IPS DF 4.7 (cell line): ENCODE data around the gene DEFB129.
"Not testable (repeated sequence)": the region's sequence is repeated elsewhere in the genome, so short reads cannot be mapped to it uniquely, and the experiment has no call there.

Experiments
- DNase-seq: peaks from one replicate; pipeline ENCODE4 v3.0.0-alpha.2; 2013; ENCODE audit warnings: low spot score; ENCODE audit errors: extremely low read depth

DEFB129 gene

GRCh38 chr20:226958-227357, at the start of gene DEFB129:
DEFB129 (plus strand) TSS chr20:227258; CDS start chr20:227289, 31 bp downstream.
- no peak for DNase-seq

GRCh38 chr20:184288-184687, 42.8 kb upstream of the DEFB129 start:
- DNase-seq: no peak

GRCh38 chr20:187733-188132, 39.3 kb upstream of the DEFB129 start:
- DNase-seq: no peak

- no peak for DNase-seq
These were observed 37.4 kb upstream of the DEFB129 start, which contains the start of gene DEFB128 for GRCh38 chr20:189611-190010. DEFB128 (minus strand) TSS chr20:189711; CDS start chr20:189623, 88 bp downstream.

GRCh38 chr20:198225-198624, 28.8 kb upstream of the DEFB129 start:
- DNase-seq: no peak

- DNase-seq: no peak
These were observed 27.1 kb upstream of the DEFB129 start for GRCh38 chr20:199996-200395.

GRCh38 chr20:203630-204029, 23.4 kb upstream of the DEFB129 start:
- not testable (repeated sequence) for DNase-seq

GRCh38 chr20:208942-209566, 18.0 kb upstream of the DEFB129 start:
- peak; percentile 7 for DNase-seq

GRCh38 chr20:210809-211502, 16.1 kb upstream of the DEFB129 start:
- no peak for DNase-seq

GRCh38 chr20:214383-214782, 12.7 kb upstream of the DEFB129 start:
- no peak for DNase-seq

- no peak for DNase-seq
These were observed 11.3 kb upstream of the DEFB129 start for GRCh38 chr20:215796-216195.

- no peak for DNase-seq
These were observed 9.8 kb upstream of the DEFB129 start for GRCh38 chr20:217266-217665.

- peak; percentile 14 for DNase-seq
These were observed 7.6 kb upstream of the DEFB129 start for GRCh38 chr20:219290-220115.

GRCh38 chr20:221258-221830, 5.7 kb upstream of the DEFB129 start:
- no peak for DNase-seq

GRCh38 chr20:225879-226278, 1.2 kb upstream of the DEFB129 start:
- not testable (repeated sequence) for DNase-seq

GRCh38 chr20:227439-228105, 514 bp downstream of the DEFB129 start:
- DNase-seq: no peak

GRCh38 chr20:235891-236290, 8.8 kb downstream of the DEFB129 start:
- no peak for DNase-seq

GRCh38 chr20:237489-237888, 10.4 kb downstream of the DEFB129 start:
- no peak for DNase-seq

- DNase-seq: no peak
These were observed 10.9 kb downstream of the DEFB129 start for GRCh38 chr20:237929-238328.

- DNase-seq: no peak
These were observed 15.8 kb downstream of the DEFB129 start for GRCh38 chr20:242905-243304.

- peak; percentile 9 for DNase-seq
These were observed 24.3 kb downstream of the DEFB129 start for GRCh38 chr20:251354-251753.
